IMR-90 (cell line): ENCODE measurements around the gene SOX9.

Experiments used
- BHLHE40 ChIP-seq: fragments of 150-350 bp; IDR thresholded peaks from 2 replicates; pipeline ENCODE4 v1.6.1; 2016; ENCODE audit warnings: mild to moderate bottlenecking, low read depth, low read length
- MAZ ChIP-seq: IDR thresholded peaks from 2 replicates; pipeline ENCODE4 v1.6.1; 2012; ENCODE audit warnings: low read depth, mild to moderate bottlenecking, low read length, improper control_type of control experiment, moderate library complexity, borderline replicate concordance
- POLR2A ChIP-seq: IDR thresholded peaks from 2 replicates; pipeline ENCODE4 v1.6.1; 2012; ENCODE audit warnings: mild to moderate bottlenecking, low read depth, low read length
- RCOR1 ChIP-seq: IDR thresholded peaks from 2 replicates; pipeline ENCODE4 v1.6.1; 2012; ENCODE audit warnings: mild to moderate bottlenecking, low read length, improper control_type of control experiment; ENCODE audit not compliant: insufficient replicate concordance
- RFX5 ChIP-seq: IDR thresholded peaks from 2 replicates; pipeline ENCODE4 v1.8.0; 2012; ENCODE audit warnings: low read depth, mild to moderate bottlenecking, low read length, moderate library complexity
- TF ChIP-seq, protein P1 (sequence below): conservative IDR thresholded peaks from 2 replicates; pipeline ENCODE4 v1.5.1; 2012; ENCODE audit warnings: mild to moderate bottlenecking, low read depth, low read length, improper control_type of control experiment

DNA sequence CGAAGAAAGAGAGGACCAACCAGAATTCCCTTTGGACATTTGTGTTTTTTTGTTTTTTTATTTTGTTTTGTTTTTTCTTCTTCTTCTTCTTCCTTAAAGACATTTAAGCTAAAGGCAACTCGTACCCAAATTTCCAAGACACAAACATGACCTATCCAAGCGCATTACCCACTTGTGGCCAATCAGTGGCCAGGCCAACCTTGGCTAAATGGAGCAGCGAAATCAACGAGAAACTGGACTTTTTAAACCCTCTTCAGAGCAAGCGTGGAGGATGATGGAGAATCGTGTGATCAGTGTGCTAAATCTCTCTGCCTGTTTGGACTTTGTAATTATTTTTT, 3.6 kb downstream of the SOX9 start:
- TF ChIP-seq, protein P1, sequence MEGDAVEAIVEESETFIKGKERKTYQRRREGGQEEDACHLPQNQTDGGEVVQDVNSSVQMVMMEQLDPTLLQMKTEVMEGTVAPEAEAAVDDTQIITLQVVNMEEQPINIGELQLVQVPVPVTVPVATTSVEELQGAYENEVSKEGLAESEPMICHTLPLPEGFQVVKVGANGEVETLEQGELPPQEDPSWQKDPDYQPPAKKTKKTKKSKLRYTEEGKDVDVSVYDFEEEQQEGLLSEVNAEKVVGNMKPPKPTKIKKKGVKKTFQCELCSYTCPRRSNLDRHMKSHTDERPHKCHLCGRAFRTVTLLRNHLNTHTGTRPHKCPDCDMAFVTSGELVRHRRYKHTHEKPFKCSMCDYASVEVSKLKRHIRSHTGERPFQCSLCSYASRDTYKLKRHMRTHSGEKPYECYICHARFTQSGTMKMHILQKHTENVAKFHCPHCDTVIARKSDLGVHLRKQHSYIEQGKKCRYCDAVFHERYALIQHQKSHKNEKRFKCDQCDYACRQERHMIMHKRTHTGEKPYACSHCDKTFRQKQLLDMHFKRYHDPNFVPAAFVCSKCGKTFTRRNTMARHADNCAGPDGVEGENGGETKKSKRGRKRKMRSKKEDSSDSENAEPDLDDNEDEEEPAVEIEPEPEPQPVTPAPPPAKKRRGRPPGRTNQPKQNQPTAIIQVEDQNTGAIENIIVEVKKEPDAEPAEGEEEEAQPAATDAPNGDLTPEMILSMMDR = no peak
- no peak for TF ChIP-seq POLR2A
- no peak for TF ChIP-seq MAZ
- TF ChIP-seq RFX5 = no peak
- no peak for TF ChIP-seq BHLHE40
- TF ChIP-seq RCOR1 = no peak
